CD14-positive monocyte (primary cell): ENCODE results near the gene BAIAP3. TPM values are rescaled to one million over a fixed set of nuclear protein-coding genes. Genes with fewer than 3 reads are reported as not detected.

Experiments
- DNase-seq, 3 donors: peaks; one replicate each; pipeline ENCODE4 v3.0.0-alpha.2; 2011 to 2022
- H2AFZ ChIP-seq: 2 replicates; pipeline ENCODE4 v1.6.0; 2012; ENCODE audit warnings: mild to moderate bottlenecking, low read depth, low read length, inconsistent platforms; ENCODE audit not compliant: insufficient read depth, poor library complexity, severe bottlenecking
- H3K27ac ChIP-seq, 2 donors: 1 replicate in 1 of 2; 2 replicates in 1 of 2; pipeline ENCODE4 v1.5.1; 2012 to 2013; ENCODE audit warnings: low read length in 2 of 2, control low read depth in 1 of 2, inconsistent platforms in 1 of 2, low read depth in 1 of 2, mild to moderate bottlenecking in 1 of 2
- H3K27me3 ChIP-seq, 2 donors: one replicate each; pipeline versions ENCODE4 v1.6.0 to v1.6.1; 2011 to 2013; ENCODE audit warnings: low read length in 2 of 2; ENCODE audit not compliant: control insufficient read depth in 2 of 2, insufficient read depth in 2 of 2
- H3K36me3 ChIP-seq, 2 donors: replicated peaks in 1 of 2; 1 replicate in 1 of 2; 2 replicates in 1 of 2; pipeline versions ENCODE4 v1.5.1 to v1.6.1; 2012 to 2013; ENCODE audit warnings: low read length in 2 of 2, control low read depth in 1 of 2, inconsistent platforms in 1 of 2, mild to moderate bottlenecking in 1 of 2; ENCODE audit not compliant: insufficient read depth in 2 of 2, control insufficient read depth in 1 of 2
- H3K4me1 ChIP-seq, 2 donors: 1 replicate in 1 of 2; 2 replicates in 1 of 2; pipeline versions ENCODE4 v1.5.1 to v1.6.1; 2012 to 2013; ENCODE audit warnings: low read length in 2 of 2, control low read depth in 1 of 2, inconsistent platforms in 1 of 2, mild to moderate bottlenecking in 1 of 2, moderate library complexity in 1 of 2; ENCODE audit not compliant: insufficient read depth in 2 of 2, control insufficient read depth in 1 of 2
- H3K4me2 ChIP-seq: replicated peaks from 2 replicates; pipeline ENCODE3; 2012; ENCODE audit warnings: low read length, moderate library complexity, mild to moderate bottlenecking; ENCODE audit not compliant: poor library complexity, severe bottlenecking; ENCODE audit errors: extremely low read depth
- H3K4me3 ChIP-seq, 3 experiments: fragments of 200-600 bp in 1 of 3; sonication (generic) in 1 of 3; replicated peaks in 1 of 3; 1 replicate in 2 of 3; 2 replicates in 1 of 3; pipeline ENCODE4 v1.5.1; 2011 to 2013; ENCODE audit warnings: low read length in 3 of 3, mild to moderate bottlenecking in 3 of 3, control low read depth in 2 of 3, low read depth in 2 of 3, inconsistent platforms in 1 of 3, moderate library complexity in 1 of 3
- H3K79me2 ChIP-seq: 2 replicates; pipeline ENCODE4 v1.6.0; 2012; ENCODE audit warnings: mild to moderate bottlenecking, control low read depth, inconsistent platforms, low read length, moderate library complexity; ENCODE audit not compliant: insufficient read depth
- H3K9ac ChIP-seq: 2 replicates; pipeline ENCODE4 v1.6.0; 2017; ENCODE audit warnings: low read length, mild to moderate bottlenecking; ENCODE audit not compliant: insufficient read depth, poor library complexity, severe bottlenecking
- H3K9me3 ChIP-seq, 2 donors: replicated peaks in 1 of 2; 1 replicate in 1 of 2; 2 replicates in 1 of 2; pipeline versions ENCODE4 v1.5.1 to v1.6.1; 2012 to 2013; ENCODE audit warnings: low read length in 2 of 2, control low read depth in 1 of 2; ENCODE audit not compliant: control insufficient read depth in 1 of 2, insufficient read depth in 1 of 2
- H4K20me1 ChIP-seq: 2 replicates; pipeline ENCODE4 v1.6.0; 2012; ENCODE audit warnings: mild to moderate bottlenecking, low read length, control low read depth, moderate library complexity; ENCODE audit not compliant: insufficient read depth
- H3K27ac Mint-ChIP-seq, 7 donors: one replicate each; pipeline ENCODE4 v1.8.0; 2020; ENCODE audit warnings: mild to moderate bottlenecking in 7 of 7, mixed read lengths in 7 of 7, moderate library complexity in 6 of 7, inconsistent platforms in 2 of 7
- H3K27me3 Mint-ChIP-seq, 3 donors: one replicate each; pipeline ENCODE4 v1.8.0; 2021 to 2022; ENCODE audit warnings: low read depth in 3 of 3, mild to moderate bottlenecking in 3 of 3, mixed read lengths in 3 of 3, moderate library complexity in 3 of 3, inconsistent platforms in 1 of 3
- H3K36me3 Mint-ChIP-seq, 2 donors: one replicate each; pipeline ENCODE4 v1.8.0; 2020; ENCODE audit warnings: mixed read lengths in 2 of 2, inconsistent platforms in 1 of 2, mild to moderate bottlenecking in 1 of 2
- H3K4me1 Mint-ChIP-seq: one replicate; pipeline ENCODE4 v1.8.0; 2020; ENCODE audit warnings: mild to moderate bottlenecking, mixed read lengths
- H3K4me3 Mint-ChIP-seq, 2 donors: one replicate each; pipeline ENCODE4 v1.8.0; 2020; ENCODE audit warnings: mild to moderate bottlenecking in 2 of 2, mixed read lengths in 2 of 2, moderate library complexity in 1 of 2
- H3K9me3 Mint-ChIP-seq, 7 donors: one replicate each; pipeline ENCODE4 v1.8.0; 2020 to 2022; ENCODE audit warnings: mixed read lengths in 7 of 7, mild to moderate bottlenecking in 6 of 7, moderate library complexity in 6 of 7, inconsistent platforms in 2 of 7
- CTCF ChIP-seq: fragments of 200-600 bp; IDR thresholded peaks from one replicate; pipeline ENCODE4 v1.8.0; 2022; ENCODE audit warnings: antibody characterized with exemption, mild to moderate bottlenecking
- WGBS: methylation state at CpG from one replicate; pipeline ENCODE4 v1.1.5; 2013; ENCODE audit warnings: missing lambda C conversion rate; ENCODE audit not compliant: insufficient coverage; 5-methylcytosine and 5-hydroxymethylcytosine counted together
- intact Hi-C, 2 donors: fragments of 100-400 bp; cut with micrococcal nuclease; formaldehyde crosslinking; loops; one replicate each; pipeline versions ENCODE4 v1.15.0 to v1.15.1; 2023
- polyA plus RNA-seq, 3 donors: library from polyadenylated mRNA; depleted of rRNA in 1 of 3; unstranded in 2 of 3; stranded (reverse) in 1 of 3; fragments of 300-500 nt in 2 of 3; fragments of >200 nt in 1 of 3; fragmentation: Illumina TruSeq in 2 of 3; gene quantifications; 1 replicate in 2 of 3; 2 replicates in 1 of 3; pipeline ENCODE4 v1.2.3, GENCODE V29; 2012 to 2021

Gene BAIAP3
- polyA plus RNA-seq, 3 donors, result 1.0 TPM; not detected in 2

- H3K27ac Mint-ChIP-seq, result no peak overlapping the region
- H3K4me1 ChIP-seq, result peaks cover 12 to 17% of the 10 kb centered on the region in 2 donors
- no peak overlapping the region for H3K27ac ChIP-seq
- intact Hi-C loops, result no loop called here
- no peak overlapping the region for H3K9ac ChIP-seq
- H3K36me3 ChIP-seq, result peaks cover 13 to 14% of the 10 kb centered on the region in 2 donors
- no peak for DNase-seq
- H3K27me3 ChIP-seq, result no peaks in the 10 kb centered on the region
- H3K4me3 ChIP-seq, result no peak overlapping the region
- peaks cover 12% of the 10 kb centered on the region for H3K4me1 Mint-ChIP-seq
- H3K9me3 ChIP-seq, result no peaks in the 10 kb centered on the region
- peaks cover 0 to 3% (median 0%) of the 10 kb centered on the region in 7 donors for H3K9me3 Mint-ChIP-seq
- no peak overlapping the region for H3K4me2 ChIP-seq
- H4K20me1 ChIP-seq, result no peaks in the 10 kb centered on the region
- WGBS, result 87% methylated on average over 14 of the region's 14 CpGs
- no peaks in the 10 kb centered on the region for H3K79me2 ChIP-seq
- no peak overlapping the region for H2AFZ ChIP-seq
- H3K36me3 Mint-ChIP-seq, result peaks cover 9 to 19% of the 10 kb centered on the region in 2 donors
- no peak overlapping the region for H3K4me3 Mint-ChIP-seq
- peaks cover 2 to 10% (median 2%) of the 10 kb centered on the region in 3 donors for H3K27me3 Mint-ChIP-seq
- no peak for TF ChIP-seq CTCF
These were observed 11.1 kb downstream of the BAIAP3 start for GRCh38 chr16:1344499-1344898.

- H3K4me3 Mint-ChIP-seq, result no peak overlapping the region
- Histone ChIP-seq H2AFZ (no peak overlapping the region), H3K9ac (no peak overlapping the region), H3K79me2 (no peaks in the 10 kb centered on the region), H3K36me3 (peaks cover 18% of the 10 kb centered on the region in 2 donors), H3K9me3 (no peaks in the 10 kb centered on the region), H3K27ac (no peak overlapping the region), H3K4me3 (no peak overlapping the region), H3K4me1 (peaks cover 12 to 17% of the 10 kb centered on the region in 2 donors), H3K27me3 (no peaks in the 10 kb centered on the region), H4K20me1 (peaks cover under 1% of the 10 kb centered on the region), H3K4me2 (no peak overlapping the region)
- no peak for DNase-seq
- 80% methylated on average over 7 of the region's 11 CpGs for WGBS
- peaks cover 2 to 10% (median 2%) of the 10 kb centered on the region in 3 donors for H3K27me3 Mint-ChIP-seq
- peaks cover 0 to 3% (median 0%) of the 10 kb centered on the region in 7 donors for H3K9me3 Mint-ChIP-seq
- intact Hi-C loops, result loop anchor here in 1 of 2 donors (5.0 kb wide), 1 partner anchor 33 kb away; no protein-coding TSS in a partner anchor
- no peak overlapping the region for H3K27ac Mint-ChIP-seq
- no peak for TF ChIP-seq CTCF
- peaks cover 11 to 25% of the 10 kb centered on the region in 2 donors for H3K36me3 Mint-ChIP-seq
- H3K4me1 Mint-ChIP-seq, result peaks cover 12% of the 10 kb centered on the region
These were observed 11.6 kb downstream of the BAIAP3 start for GRCh38 chr16:1345087-1345486.
